HG03196 (cell line): ENCODE measurements around the gene ERMAP.
"Not testable (repeated sequence)": the region's sequence is repeated elsewhere in the genome, so short reads cannot be mapped to it uniquely, and the experiment has no call there.

Source experiments
- ATAC-seq: cut with Tn5 transposase; IDR thresholded peaks from one replicate; pipeline ENCODE4 v1.9.1; 2021; ENCODE audit not compliant: unreplicated experiment

Gene ERMAP

DNA sequence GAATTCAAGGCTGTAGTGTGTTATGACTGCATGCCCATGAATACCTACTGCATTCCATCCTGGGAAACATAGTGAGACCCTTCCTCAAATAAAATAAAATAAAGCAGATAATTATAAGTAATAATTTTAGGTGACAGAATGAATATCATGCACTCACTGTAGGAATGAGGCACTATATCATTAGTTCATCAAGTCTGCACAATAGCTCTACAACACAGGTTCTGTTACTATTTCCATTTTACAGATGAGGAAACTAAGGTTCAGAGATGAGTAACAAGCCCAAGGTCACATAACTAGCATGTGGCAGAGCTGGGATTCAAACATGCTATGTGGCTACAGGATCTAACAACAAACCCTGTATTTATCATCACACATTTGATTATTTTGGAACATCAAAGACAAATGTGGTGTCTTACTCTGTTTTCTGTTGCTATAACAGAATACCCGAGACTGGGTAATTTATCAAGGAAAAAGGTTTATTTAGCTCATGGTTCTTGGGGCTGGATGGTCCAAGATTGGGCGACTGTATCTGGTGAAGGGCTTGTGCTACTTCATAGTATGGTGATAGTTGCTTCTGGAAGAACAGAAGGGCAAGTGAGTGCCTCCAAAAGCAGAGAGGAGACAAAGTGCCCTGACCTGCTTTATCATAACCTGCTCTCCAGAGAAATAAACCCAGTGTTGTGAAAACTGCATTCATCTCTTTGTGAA, 24.7 kb downstream of the ERMAP start:
- ATAC-seq, result no peak

DNA sequence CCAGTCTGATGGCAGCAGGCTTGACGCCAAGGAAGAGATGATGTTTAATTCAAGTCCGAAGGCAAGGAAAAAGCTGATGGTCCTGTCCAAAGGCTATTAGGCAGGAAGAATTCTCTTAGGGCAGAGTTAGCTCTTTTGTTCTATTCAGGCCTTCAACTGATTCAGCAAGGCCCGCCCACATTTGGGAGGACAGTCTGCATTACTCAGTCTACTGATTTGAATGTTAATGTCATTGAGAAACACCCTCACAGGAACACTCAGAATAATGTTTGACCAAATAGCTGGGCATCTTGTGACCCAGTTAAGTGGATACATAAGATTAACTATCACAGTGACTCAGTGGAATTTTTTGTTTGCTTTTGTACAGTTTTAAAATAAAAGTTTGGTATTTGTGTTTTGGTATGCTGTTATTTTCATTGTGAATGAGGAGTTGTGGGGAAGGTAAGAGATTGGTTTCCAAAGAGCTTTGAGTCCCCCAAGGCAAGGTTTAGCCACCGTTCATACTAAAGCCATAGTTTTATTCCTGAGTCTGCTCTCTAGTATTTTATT, 27.7 kb downstream of the ERMAP start:
- ATAC-seq, result no peak

DNA sequence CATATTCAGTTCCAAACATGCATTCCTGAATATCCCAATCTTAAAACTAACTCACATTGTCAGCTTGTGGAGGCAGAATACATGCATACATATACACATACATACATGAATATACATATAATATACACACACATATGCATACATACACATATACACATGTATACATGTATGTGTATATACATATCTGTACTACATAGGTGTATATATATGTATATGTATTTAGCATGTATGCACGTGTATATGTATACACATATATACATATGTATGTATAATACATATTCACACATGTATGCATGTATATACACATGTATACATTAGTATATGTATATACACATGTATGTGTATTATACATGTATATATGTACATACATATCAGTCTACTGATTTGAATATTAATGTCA, 28.3 kb downstream of the ERMAP start:
- no peak for ATAC-seq

DNA sequence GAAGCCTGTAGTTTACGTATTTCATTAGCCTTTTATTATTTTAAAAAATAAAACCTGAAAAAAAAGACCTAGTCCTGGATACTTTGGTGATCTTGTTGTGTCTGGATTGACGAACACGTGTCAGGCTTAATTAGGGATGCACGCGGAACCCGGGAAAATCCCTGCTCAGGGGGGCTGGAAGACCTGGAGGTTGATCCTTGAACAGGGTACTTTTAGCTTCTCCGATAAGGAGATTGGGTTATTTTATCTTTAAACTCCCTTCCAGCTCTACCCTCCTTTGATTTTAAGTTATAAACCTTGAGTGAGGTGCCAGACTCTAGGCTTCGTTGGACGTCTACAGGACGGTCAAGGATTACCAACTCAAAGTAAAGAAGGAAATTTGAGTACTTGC, 28.9 kb downstream of the ERMAP start:
- ATAC-seq, result peak; percentile 11

DNA sequence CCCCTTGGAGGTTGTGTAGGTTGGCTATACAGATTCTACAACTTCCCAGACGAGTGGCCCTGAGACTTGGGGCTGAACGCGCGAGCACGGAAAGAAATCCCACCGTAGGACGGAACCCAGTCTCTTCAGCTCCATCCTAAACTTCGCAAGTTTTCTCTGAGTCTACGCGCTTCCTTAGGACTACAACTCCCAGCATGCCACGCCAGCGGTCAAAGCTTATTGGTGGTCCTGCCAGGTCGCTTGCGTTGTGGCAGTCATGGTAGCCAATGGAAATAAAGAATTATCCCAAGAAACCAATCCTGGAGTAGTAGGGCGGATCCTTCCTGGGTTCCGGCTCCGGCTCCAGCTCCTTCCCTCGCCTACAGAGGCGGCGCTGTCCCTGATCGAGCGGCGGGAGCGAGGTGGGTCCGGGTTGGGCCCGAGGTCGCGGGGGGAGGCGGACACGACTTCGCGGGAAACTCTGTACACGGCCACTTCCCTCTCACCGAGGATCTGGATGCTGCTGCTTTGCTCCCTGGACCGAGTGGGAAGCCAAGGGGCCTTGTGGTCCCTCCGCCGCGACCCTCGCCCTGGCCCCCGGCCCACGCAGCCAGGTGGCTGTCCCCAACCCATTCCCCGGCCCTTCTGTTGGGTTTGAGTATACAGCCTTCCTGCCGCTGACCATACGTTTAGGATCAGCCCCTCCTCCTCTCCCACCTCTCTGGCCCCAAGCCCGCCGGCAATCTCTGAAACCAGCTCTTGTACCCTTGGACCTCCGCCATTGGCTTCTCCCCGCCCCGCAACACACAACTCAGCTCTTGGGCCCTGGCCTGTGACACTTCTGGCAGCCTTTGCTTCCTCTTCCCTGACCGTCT, 29.6 kb downstream of the ERMAP start, which contains the start of gene ZNF691:
TSS of gene ZNF691 (plus strand) at position 357 of the 854 bp plus-strand sequence. CDS start 3,046 bp downstream, outside the sequence.
- ATAC-seq, result peak; percentile 81

DNA sequence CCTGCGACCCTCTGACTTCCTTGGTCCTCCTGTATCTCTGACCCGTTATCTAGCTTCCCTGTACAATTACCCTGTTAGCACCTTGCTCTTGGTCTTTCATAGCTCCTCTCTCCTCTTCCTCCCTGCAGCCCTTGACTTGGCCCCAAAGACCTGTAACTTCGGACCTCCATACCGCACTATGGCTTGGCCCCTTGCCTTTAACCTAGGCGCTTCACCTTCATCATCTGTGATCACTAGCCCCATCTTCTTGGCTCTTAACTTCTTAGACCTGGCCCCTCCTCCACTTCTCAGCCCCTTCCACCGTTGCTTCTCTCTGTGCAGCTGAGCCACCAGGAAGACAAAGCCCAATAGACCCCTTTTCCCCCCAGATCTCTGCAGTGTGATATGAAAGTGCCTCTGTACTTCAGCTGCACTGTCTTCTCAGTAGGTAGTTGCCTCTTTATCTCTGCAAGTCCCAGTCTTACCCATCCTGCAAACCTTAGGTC, 30.2 kb downstream of the ERMAP start:
- peak; percentile 7 for ATAC-seq

DNA sequence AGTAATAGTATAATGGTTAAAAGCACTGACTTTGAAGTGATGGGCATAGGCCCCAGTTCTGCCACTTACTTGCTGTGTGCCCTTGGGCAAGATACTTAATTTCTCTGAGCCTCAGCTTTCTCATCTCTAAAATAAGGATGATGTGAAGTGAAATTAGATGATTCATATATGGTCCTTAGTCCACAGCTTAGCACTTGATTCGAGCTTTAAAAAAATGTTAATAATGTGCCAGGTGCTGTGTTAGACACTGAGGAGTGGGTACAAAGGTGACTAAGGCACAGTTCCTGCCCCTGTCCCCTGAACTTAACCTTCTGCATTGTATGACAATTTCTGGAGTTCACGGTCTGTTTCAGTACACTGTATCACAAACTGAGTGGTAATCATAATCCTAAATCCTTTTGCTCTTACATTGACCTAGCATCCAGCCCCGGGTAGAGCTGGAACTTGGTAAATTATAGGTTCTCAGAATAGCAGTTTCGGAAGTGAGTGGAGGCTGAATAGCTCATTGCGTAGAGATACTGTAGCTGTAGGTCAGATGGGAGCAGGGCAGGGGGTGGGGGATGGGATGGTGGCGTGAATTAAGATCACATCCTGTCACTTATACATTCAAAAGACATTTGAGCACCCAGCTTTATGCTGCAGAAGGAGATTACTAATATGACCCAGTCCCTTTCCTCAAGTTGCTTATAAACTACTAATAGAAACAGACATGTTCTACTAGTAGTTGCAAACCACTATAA, 31.0 kb downstream of the ERMAP start:
- ATAC-seq, result no peak

DNA sequence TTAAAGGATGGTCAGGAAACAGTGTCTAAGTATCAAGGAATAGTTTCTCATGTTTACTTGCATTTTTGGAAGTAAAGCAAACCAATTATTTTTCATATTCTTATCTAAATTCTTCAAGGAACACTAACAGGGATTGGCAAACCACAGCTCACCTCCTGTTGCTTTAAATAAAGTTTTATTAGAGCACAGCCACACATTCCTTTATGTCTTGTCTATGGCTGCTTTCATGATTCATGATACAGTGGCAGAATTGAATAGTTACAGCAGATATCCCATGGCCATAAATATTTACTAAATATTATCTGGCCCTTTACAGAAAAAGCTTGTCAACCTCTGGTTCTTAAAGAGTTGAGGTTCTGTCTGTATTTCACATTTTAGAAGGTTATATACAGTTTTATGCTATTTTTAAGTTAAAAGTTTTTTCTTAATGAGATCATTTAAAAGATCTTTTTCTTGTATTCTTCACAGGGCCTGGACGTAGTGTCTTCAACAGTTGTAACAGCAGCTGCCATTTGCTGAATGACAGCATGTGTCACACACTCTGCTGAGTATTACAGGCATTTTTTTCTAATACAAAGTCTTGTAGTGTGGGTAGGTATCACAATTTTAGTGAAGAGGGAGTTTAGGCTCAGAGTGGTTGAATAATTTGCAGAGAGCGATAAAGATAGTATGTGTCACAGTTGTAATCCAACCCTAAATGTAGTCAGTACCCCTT, 32.1 kb downstream of the ERMAP start:
- no peak for ATAC-seq

DNA sequence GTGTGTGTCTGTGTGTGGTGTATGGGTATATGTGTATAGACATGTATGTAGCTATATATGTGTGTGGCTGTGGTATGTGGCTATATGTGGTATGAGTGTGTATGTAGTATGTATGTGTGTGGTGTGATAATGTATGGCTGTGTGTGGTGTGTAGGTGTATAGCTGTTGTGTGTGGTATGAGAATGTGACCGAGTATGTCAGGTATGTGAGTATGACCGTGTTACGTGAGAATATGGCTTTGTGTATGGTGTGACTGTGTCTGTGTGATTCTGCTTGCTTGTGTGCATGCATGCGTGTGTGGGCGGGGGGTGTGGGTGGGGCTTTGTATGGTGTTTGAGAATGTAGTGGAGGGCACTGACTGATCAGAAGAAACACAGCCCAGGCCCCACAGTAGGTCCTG, 33.0 kb downstream of the ERMAP start:
- ATAC-seq, result no peak

DNA sequence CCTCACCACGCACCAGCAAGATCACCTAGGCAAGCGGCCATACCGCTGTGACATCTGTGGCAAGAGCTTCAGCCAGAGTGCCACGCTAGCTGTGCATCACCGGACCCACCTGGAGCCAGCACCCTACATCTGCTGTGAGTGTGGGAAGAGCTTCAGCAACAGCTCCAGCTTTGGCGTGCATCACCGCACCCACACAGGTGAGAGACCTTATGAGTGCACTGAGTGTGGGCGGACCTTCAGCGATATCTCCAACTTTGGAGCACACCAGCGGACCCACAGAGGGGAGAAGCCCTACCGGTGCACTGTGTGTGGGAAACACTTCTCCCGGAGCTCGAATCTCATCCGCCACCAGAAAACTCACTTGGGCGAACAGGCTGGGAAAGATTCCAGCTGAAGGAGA, 34.5 kb downstream of the ERMAP start:
- ATAC-seq, result no peak

DNA sequence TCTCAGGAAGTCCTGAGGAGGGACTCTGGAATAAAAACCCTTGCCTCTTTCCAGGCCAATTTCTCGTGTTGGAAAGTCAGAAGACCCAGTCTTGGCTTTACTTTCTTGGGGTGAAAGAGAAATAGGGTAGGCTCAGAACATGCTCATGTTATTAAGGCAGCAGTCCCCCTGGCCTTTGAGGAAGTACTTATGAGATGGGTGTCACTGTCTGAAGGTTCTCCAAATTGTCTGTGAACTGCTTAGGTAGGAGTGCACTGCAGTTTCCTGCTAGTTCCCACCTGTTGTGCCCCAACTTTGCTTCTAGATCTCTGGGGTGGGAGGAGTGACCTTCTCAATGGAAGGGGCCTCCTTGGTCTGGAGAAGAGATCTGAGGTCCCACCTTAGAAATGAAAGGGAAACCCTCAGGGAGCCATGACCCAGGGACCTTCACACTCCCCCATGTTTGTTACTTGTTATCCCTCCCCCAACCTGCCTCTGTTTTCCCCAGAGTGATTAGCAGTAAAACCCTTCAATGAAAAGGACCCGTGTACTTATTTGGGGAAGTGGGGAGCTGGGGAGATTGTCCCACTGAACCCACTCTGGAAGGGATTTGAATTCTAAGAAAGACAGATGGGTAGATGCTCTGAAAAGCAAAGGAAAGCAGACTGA, 35.2 kb downstream of the ERMAP start:
- ATAC-seq, result no peak

DNA sequence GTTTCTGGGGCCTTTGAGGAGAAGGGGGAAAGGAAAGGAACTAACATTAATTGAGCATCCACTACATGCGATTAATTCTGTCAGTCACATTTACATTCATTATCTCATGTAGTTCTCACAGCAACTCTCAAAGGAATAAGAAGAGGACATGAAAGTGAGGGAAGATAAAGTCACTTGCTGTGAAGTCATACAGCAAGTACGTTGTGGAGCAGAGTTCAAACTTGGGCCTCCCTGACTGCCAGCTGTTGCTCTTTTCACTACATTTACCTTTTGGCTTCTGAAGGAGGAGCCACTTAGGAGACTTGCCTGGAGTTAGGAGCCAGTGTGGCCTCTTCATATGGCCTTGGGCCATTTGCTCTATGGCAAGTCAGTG, 35.7 kb downstream of the ERMAP start:
- ATAC-seq, result no peak

DNA sequence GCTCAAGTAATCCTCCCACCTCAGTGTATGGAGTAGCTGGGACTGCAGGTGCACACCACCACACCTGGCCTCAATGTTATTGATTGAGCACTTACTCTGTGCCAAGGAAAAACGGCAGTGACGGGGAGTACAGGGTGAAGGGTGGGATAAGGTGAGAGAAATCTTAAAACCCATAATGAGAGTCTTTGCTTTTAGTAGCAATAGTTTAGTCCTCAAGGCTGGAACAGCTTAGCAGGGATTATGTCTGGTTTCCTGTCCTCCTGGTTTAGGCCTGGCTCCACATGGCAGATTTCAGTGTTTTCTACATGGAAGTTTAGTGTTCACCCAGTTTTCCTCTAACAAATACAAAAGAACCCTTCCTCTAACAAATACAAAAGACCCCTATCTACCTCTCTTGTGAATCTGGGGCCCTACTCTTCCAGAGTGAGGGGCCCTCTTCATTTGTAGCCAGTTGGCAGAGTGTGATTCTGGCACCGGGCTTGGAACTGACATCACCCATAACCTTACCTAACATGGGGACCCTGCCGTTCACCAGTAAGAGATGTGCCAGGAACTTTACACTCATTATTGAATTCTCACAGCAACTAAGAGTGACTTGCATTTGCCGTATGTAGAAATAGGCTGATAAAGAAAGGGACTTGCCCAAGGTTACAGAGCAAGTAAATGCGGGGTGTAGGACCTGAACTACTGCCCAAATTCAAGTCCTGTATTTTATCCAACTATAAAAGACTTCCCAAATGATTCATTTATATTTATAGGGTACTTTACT, 36.4 kb downstream of the ERMAP start:
- ATAC-seq, result no peak

DNA sequence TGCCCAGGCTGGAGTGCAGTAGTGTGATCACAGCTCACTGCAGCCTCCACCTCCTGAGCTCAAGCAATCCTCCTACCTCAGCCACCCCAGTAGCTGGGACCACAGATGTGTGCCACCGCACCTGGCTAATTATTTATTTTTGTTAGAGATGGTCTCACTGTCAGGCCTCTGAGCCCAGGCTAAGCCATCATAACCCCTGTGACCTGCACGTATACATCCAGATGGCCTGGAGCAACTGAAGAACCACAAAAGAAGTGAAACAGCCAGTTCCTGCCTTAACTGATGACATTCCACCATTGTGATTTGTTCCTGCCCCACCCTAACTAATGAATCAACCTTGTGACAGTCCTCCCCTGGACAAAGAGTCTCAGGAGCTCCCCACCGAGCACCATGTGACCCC, 39.6 kb downstream of the ERMAP start:
- ATAC-seq, result not testable (repeated sequence)

DNA sequence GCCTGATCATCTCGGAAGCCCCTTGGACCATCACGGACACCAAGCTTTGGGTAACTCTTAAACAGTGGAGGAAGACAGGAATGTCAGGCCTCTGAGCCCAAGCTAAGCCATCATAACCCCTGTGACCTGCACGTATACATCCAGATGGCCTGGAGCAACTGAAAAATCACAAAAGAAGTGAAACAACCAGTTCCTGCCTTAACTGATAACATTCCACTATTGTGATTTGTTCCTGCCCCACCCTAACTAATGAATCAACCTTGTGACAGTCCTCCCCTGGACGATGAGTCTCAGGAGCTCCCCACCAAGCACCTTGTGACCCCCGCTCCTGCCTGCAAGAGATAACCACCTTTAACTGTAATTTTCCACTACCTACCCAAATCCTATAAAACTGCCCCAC, 42.4 kb downstream of the ERMAP start:
- ATAC-seq, result not testable (repeated sequence)

DNA sequence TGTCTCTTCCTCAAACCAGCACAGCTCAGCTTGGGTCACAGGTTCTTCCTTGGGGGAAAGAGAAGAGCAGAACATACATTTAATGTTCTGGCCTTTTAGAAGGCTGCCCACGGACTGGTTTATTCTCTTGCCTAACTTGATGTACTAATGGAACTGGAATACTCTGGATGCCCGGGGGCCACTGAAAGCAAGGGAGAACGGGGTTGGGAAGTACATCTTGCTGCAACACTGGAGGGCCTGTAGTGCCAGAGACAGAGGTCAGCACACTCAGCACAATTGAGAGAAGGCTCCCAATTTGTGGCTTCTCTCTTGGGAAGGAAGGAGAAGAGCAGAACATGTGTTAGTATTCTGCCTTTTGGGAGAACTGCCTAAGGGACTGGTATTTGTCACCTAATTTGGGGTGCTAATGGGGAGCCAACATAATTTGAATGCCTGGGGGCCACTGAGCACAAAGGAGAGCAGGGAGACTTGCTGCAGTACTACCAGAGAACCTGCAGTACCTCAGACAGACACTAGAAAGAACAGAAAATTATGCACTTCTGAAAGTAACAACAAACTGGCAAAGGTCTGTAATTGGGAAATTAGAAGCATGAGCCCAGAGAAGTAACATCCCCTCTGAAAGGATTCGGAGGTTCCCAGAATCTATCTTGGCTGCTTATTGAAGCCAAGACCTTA, 43.6 kb downstream of the ERMAP start:
- no peak for ATAC-seq

DNA sequence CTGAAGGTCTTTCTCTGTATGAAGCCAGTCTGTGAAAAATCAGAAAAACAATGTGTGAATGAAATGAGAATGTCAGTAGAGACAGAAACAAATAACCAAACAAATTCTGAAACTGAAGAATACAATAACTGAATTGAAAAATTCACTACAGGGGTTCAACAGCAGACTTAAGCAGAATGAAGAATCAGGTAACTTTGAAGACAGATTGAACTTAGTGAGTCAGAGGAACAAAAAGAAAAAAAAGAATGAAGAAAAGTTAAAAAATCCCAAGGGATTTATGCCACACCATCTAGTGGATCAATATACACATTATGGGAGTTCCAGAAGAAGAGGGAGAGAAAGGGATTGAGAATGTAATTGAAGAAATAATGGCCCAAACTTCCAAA, 44.1 kb downstream of the ERMAP start:
- ATAC-seq, result no peak

DNA sequence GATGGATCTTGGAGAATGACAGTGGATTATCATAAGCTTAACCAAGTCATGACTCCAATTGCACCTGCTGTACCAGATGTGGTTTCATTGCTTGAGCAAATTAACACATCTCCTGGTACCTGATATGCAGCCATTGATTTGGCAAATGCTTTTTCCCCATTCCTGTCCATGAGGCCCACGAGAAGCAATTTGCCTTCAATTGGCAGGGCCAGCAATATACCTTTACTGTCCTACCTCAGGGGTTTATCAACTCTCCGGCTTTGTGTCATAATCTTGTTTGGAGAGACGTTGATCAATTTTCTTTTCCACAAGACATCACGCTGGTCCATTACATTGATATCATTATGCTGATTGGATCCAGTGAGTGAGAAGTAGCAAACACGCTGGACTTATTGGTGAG, 49.6 kb downstream of the ERMAP start:
- ATAC-seq, result no peak

DNA sequence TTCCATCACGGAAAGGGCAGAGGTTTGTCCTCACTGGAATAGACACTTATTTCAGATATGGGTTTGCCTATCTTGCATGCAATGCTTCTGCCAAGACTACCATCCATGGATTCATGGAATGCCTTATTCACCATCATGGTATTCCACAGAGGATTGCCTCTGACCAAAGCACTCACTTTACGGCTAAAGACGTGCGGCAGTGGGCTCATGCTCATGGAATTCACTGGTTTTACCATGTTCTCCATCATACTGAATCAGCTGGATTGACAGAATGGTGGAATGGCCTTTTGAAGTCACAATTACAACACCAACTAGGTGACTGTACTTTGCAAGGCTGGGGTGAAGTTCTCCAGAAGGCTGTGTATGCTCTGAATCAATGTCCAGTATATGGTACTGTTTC, 51.5 kb downstream of the ERMAP start:
- ATAC-seq, result not testable (repeated sequence)
